GM18499 (cell line): ENCODE results near the gene DNAJC30.

Experiments
- ATAC-seq: cut with Tn5 transposase; IDR thresholded peaks from one replicate; pipeline ENCODE4 v1.9.1; 2021; ENCODE audit warnings: moderate number of reproducible peaks; ENCODE audit not compliant: insufficient read depth, unreplicated experiment

The DNAJC30 gene

DNA sequence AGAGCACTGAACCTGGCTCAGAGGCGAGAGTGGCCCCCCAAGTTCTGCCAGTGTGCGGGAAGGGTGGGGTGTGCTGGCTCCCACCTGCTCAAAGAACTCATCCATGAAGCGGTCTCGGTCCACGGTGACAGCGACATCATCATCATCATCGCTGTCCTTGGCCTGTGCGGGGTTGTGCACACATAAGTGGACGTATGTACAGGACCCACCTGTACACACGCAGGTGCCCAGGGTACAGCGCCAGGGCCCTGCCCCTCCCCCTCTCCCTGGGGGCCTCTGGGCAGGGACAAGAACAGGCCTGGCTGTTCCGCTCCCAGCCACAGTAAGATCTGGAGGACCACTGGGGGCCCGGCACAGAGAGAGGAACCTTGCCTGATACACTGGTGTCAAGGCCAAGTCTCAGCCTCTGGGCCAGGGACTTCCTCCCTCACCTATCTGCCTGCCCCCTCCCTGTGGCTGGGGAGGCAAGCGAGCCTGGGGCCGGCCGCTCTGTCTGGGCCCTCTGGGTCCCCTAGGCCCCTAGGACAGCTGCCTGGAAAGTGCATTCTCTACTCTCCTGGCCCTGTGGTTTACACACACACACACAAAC is 25.8 kb upstream of the DNAJC30 start:
- ATAC-seq: no peak

DNA sequence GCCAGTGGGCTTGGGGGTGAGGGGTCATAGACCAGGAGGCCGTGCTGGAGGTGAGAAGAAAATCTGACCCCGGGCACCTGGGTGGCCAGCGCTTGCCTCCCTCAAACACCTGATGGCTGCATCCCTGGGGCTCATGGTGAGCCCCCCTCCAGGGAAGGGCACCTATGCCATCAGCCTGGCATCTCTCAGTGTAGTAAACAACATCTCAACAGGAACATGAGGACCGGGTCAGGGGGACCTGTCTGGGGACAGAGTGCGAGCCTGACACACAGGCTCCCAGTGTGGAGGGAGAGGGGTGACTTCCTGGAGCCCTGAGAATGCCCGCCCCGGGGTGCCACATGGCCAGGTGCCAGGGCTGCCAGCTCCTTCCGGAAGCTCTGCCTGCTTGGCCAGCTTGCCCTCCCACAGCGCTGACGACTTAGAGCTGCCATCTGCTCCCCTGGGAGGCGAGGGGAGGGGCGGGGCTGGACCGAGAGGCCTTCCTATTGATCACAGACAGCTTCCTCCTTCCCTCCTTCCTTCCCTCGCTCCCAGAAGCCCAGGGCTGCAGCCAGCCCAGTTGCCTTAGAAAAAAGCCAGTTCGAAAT is 23.9 kb upstream of the DNAJC30 start:
- ATAC-seq: no peak

DNA sequence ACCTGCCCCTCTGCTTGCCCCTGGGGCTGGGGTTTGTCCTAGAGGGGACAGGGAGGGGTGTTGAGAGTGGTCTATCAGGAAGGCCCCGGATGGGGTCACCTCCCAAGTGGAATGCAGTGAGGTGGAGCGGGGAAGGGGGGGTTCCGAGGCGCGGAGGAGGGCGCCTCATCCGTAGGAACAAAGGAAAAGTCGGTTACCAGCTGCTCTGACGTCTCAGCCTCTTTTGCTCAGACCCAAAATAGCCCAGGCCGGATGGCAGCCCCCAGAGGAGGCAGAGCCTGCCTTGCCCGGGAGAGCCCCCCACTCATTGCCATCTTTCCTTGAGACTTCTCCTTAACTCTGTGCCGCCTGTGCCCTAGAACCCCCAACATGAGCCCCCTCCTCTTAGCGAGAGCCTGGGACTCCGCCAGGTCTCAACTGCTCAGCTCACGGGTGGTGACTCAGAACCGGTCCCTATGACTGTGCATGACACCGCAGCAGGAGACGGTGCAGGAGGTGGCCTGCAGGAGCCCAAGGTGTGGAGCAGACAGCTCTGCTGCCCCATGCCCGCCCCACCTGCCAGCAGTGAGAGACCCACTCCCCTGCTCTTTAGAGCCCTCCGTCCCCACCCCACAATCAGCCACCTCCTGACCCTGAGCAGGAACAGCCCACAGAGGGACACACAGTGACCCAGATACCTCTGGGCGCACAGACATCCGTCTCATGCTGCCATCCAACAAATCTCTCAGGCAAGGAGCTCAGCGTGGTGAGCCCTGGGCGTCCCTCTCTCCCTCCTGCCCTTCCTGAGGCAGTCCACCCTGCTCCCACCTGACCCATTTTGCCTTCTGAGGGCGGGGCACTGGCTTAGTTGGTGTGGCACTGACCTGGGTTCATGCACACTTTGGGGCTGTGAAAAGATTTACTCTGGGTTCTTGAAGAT is 23.1 kb upstream of the DNAJC30 start:
- no peak for ATAC-seq

DNA sequence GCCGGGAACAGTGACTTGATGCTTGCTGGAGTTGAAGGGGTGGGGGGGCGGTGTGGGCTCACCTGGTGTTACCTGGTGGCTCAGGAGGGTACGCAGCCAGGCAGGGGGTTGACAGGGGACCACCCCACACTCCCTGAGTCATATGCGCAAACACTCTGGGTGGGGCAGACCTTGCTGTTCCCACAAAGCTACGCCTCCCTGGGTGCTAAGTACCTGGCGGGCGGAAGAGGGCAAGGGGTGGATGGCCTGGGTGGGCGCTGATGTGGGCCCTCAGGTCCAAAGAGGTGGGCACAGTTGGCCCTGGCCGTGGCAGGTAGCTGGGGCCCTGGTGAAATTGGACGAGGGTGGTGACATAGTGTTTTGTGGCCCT is 22.3 kb upstream of the DNAJC30 start:
- ATAC-seq: no peak

DNA sequence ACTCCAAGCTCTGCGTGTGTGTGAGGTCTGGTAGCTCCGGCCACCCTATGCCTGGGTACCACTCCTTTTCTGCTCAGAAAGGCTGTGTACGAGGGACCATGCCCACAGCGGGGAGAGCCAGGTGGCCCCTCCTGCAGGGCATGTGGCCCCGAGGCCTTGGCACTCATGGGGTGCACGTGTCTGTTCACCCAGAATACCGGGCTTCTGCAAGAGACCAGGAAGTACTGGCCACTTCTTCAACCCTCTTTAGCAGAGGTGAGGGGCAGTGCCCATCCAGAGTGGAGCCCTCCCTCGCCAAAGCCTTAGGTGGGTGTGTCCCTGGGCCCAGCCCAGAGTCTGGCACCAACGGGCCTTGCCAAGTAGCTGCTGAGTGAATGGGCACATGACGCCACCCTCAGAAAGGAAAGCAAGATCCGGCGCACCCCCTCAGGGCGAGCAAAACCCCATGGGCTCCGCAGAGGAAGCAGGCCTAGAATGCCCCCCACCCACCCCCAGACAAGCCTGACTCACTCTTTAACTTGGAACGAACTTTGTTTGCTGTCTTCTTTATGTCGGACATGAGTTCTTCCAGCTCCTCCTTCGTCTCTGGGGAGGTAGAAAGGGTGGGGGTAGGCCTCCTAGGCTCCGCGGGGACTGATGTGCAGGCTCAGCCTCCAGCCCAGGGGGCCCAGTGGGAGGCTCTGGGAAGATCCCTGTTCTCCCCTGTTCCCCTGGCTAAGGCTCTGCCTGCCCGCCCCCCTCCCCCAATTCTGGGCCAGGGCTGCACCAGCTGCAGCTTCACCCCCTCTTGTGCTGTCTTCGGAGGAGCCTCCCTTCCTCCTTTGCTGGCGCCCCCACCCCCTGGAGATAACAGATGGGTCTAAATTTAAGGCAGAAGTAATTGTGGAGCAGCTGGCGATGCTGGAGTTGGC is 21.6 kb upstream of the DNAJC30 start:
- no peak for ATAC-seq

DNA sequence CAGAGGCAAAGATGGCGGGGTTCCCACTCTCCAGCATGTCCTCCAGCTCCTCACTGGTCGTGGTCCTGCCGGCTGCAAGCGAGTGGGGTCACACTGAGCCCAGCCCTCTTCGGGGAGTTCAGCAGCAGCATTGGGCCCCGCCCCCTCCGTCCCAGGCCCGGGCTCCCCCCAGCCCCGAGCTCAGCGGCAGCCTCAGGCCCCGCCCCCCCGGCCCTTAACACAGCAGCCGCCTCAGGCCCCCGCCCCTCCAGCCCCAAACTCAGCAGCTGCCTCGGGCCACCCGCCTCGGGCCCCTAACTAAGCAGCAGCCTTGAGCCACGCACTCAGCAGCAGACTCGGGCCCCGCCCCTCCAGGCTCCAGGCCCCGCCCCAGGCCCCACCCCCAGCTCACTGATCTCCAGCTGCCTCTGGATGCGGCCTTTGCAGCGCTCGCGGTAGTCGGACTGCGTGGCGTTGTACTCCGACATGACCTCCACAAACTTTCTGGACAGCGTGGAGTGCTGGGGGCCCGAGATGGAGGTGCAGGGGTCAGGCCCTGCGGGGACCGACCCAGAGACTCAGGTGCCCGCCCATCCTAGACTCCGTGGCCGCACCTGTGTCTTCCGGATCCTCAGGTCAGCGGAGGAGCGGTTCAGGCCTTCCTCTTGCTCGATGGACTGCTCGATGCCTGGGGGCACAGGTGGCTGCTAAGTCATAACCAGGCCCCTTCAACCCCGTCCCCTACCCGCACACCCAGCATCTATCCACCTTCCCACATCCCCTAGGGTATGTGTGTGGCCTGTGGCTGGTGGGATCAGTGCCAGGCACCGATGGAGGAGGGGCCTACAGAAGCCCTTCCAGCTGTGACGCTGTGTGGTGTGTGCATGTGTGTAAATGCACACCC is 20.7 kb upstream of the DNAJC30 start:
- ATAC-seq: no peak

DNA sequence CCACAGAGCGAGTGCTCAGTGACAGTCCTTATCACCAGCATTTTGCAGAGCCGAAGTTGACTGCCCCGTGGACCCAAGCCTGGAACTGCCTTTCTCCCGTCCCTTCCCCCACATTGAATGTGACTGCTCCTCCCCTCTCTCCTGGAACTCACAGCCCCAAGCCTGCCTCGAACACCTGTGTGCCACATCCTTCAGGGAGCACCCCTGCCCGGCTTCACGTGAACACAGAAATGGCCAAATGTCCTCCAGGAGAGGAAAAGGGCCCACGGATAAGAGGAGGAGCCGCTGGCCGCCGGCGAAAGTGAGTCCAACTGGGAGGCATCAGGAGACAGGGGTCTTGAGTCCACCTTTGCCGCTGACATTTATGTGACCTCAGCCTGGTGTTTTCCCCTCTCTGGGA is 20.0 kb upstream of the DNAJC30 start:
- ATAC-seq: no peak

DNA sequence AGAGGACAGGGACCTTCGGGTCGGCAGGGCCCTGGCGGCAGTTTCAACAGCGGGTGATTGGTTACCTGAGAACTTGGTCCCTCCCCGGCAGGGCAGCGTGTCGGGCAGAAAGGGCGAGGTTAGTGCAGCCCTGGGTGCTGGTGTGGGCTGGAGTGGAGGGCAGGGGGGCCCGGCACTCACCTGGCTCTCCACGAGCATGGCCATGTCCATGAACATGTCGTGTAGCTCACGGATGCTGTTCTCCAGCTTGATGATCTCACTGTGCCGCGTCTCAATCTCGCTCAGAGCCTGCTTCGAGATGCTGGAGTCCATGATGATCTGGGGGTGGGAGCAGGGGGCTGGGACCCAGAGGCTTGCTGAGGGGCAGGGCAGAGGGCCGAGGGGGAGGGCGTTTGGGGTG is 19.4 kb upstream of the DNAJC30 start:
- ATAC-seq: no peak

DNA sequence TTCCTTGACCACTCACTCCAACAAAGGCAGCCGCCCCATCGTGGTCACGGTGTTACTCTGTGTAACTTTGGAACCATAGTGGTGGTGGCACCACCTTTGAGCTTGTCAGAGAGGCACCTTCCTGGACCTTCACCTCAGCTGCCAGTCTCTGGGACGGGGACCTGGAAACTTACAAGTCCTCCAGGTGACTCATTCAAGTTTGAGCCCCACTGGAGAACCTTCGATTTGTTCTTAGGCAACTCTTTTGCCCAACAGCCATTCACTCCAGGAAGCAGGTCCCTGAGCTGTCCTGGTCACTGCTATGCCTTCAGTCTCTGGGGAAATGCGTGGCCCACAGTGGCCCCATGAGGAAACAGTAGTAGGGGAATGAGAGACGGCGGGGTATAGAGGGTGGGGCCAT is 19.0 kb upstream of the DNAJC30 start:
- ATAC-seq: no peak

DNA sequence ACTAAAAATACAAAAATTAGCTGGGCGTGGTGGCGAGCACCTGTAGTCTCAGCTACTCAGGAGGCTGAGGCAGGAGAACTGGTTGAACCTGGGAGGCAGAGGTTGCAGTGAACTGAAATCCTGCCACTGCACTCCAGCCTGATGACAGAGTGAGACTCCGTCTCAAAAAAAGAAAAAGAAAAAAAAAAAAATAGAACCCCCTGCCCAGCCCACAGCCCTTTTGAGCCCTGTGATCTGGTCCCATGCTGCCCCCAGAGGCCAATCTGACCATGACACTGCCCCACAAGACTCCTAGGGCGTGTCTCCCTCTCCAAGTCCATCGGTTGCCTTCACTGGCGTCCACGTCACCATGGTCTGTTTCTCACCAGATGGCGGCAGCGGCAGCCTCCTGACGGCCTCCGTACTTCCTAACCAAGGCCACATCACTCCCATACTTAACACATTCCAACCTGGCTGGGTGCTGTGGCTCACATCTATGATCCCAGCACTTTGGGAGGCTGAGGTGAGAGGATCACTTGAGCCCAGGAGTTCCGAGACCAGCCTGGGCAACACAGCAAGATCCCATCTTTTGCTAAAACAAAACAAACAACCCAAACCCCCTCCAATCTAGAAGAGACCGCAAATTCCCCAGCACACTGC is 18.2 kb upstream of the DNAJC30 start:
- ATAC-seq: no peak

DNA sequence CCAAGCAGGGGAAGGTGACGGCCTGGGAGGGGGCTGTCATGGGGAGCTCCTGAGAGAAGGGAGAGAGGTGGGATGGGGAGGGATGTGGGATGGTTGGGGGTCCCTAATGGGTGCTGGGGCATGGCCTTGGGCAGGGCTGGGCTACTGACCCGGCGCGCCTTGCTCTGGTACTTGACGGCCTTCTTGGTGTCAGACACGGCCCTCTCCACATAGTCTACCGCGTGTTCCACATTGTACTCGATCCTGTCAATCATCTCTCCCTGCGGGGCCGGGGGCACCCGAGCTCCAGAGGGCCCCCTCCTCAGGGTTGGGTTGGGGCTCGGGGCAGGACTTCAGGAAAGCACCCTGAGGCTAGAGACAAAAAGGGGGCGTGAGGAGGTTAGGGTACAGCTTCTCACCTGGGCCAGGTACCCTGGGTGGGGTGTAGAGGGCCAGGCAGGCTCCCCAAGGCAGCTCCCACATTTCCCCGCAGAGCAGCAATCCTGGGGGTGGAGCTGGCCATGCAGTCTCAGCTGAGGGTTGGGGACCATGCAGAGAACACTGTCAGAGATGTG is 17.4 kb upstream of the DNAJC30 start:
- ATAC-seq: no peak

DNA sequence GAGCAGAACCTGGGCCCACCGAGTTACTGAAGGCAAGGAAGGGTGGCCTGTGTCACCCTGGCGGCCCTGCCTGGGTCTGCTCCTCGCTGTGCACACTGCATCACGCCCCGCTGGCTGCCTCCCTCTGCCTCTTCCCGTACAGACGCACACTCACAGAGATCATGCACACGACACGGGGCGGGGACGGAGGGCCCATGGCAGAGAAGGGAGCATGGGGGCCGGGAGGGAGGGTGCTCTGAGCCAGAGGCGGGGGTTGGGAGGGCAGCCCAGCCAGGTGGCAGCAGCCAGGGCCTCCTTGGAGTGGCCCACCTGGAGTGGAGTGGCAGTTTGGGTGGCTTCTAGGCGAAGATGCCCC is 16.8 kb upstream of the DNAJC30 start:
- no peak for ATAC-seq

DNA sequence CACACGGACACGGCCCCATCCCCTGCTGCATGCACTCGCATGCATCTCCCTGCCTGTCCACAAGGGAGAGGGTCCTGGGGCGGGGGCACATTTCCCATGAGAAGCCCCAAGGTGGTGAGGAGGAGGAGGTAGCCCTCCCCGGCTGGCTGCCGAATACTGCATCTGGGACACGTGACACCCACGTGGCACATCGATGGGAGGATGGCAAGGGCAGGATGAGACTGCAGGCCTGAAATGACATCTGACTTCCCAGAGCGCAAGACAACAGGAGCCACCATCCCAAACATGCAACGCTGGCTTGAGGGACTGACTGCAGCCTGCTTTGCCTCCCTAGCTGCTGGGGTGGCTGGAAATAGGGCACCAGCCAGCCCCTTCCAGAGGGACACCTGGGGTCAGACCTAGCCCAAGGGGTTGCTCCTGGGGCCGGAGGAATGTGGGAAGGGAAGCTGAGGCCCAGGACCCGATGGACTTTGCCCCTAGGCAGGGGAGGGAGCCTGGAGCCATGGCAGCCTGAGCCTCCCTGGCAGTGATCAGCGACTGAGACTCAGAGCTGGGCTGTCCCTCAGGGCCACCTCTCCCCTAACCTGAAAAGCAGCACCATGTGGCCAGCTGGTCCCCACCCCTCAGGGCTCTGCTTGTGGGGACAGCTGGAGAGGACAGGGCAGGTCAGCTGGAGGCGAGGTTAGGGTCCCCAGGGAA is 16.3 kb upstream of the DNAJC30 start:
- ATAC-seq: no peak

DNA sequence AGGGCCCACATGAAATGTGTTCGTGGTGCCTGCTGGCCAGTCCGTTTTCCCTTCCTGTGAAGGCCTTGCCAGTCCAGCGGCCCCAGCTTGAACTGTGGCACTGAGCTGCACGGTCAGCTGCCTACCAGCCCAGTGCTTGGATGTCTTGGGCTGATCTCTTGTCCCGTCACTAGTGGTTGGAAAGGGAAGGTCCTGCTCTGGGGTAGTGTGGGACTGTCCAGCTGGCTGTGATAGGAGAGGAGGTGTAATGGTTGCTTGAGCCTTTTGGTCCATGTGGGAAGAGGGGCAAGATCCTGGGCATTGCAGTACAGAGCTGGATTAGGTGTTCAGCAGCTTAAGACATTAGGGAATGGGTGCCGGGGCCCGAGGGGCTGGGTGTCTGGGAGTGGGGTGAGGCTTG is 15.2 kb upstream of the DNAJC30 start:
- no peak for ATAC-seq

DNA sequence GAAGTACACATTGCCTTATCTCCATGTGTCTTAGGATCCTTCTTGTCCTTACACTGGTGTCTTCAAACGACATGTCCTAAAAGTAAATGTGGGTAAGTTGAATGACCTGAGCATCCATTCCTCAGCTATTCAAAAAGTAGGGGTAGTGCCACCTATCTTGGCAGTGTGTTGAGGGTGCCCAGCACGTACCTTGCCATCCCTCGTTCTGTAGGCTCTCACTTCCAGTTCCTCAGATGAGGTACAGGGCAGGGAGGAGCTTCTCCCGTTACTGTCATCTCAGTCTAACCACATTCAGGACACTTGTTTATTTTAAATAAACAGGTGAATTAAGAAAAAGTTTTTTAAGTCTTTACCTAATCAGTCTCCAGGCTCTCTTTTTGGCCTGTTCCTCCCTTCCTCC is 13.1 kb upstream of the DNAJC30 start:
- no peak for ATAC-seq

DNA sequence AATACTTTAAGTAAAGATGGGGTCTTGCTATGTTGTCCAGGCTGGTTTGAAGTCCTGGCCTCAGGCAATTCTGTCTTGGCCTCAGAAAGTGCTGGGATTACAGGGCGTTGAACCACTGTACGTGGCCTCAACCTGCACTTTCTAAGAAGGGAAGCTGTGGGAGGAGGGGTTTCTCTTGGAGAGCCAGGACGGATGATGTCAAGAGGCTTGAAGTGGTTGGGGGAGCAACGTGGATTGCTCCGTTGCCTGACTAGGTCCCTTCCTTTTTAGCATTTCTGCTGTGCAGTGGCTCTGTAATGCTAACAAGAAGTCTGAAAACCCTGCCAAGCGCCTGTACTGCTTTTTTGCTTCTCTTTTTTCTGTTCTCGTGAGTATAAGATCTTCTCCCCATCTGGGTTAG is 7.4 kb upstream of the DNAJC30 start:
- no peak for ATAC-seq

DNA sequence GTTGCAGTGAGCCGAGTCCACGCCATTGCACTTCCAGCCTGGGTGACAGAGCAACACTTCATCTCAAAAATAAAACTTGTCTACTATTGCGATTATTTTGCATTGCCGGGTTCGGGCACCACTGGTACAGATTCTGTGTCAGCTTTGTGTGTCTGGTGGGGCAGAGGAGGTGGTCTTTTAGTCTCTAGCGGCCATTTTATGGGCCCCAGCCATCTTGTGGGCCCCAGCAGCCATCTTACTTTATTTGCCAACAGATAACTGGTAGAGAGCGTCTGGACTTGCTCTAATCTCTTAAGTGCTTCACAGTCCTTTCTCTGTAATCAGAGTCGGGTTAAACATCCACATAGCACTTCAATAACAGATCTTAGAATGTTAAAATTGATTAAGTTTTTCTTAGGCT is 5.0 kb upstream of the DNAJC30 start:
- no peak for ATAC-seq

DNA sequence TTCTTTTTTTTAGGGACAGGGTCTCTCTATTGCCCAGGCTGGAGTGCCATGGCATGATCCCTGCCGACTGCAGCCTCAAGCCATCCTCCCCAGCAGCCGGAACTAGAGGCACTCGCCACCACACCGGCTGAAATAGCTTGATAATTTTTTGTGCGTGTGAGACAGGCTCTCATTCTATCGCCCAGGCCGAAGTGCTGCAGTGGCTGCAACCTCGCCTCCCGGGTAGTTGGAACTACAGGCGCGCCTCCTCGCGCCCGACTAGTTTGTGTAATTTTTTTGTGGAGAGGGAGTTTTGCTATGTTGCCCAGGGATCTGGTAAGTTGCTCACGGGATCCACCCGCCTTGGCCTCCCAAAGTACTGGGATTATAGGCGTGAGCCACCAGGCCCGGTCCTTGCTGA is 2.1 kb upstream of the DNAJC30 start:
- ATAC-seq: no peak
